HEK293 (cell line): ENCODE results near the gene AHRR.

Experiments
- CTCF ChIA-PET: fragments of 350-600 bp; formaldehyde crosslinking; extraction: SDS; loops from one replicate; lab custom pipeline; 2021; ENCODE audit warnings: antibody characterized with exemption; lab: Yijun Ruan, JAX
- POLR2A ChIA-PET: fragments of 300-600 bp; formaldehyde crosslinking; extraction: SDS; loops from one replicate; lab custom pipeline; 2020; ENCODE audit warnings: antibody characterized with exemption, inconsistent platforms; lab: Yijun Ruan, JAX
- H3K27ac ChIP-seq: fragments of 200-500 bp; sonication (Bioruptor generic); 2 replicates; pipeline ENCODE4 v1.5.1; 2014; ENCODE audit warnings: low read depth, low read length, control low read depth, inconsistent platforms; ENCODE audit errors: extremely low read depth
- H3K36me3 ChIP-seq, 2 experiments: fragments of 200-500 bp in 1 of 2; sonication (Bioruptor generic) in 1 of 2; 1 replicate in 1 of 2; 2 replicates in 1 of 2; pipeline ENCODE4 v1.5.1; 2014 to 2017; ENCODE audit warnings: inconsistent platforms in 2 of 2, low read length in 2 of 2; ENCODE audit not compliant: control insufficient read depth in 2 of 2, insufficient read depth in 1 of 2
- H3K4me1 ChIP-seq: fragments of 200-500 bp; sonication (Bioruptor generic); 2 replicates; pipeline ENCODE4 v1.5.1; 2014; ENCODE audit warnings: mild to moderate bottlenecking, low read length, inconsistent platforms; ENCODE audit not compliant: control insufficient read depth, insufficient read depth
- H3K4me3 ChIP-seq: 2 replicates; pipeline ENCODE4 v1.5.1; 2011; ENCODE audit warnings: low read depth, mild to moderate bottlenecking, control low read depth, low read length, moderate library complexity
- H3K9me3 ChIP-seq: fragments of 200-500 bp; sonication (Bioruptor generic); 2 replicates; pipeline ENCODE4 v1.5.1; 2014; ENCODE audit warnings: low read depth, low read length, inconsistent platforms; ENCODE audit not compliant: control insufficient read depth, insufficient read depth
- GLIS2 ChIP-seq: fragments of 450-650 bp; formaldehyde crosslinking; IDR thresholded peaks from 2 replicates; pipeline ENCODE4 v1.5.1; 2016; ENCODE audit warnings: missing biosample characterization, missing genetic modification characterization
- IKZF3 ChIP-seq: fragments of 450-650 bp; IDR thresholded peaks from 2 replicates; pipeline ENCODE4 v1.5.0; 2018; ENCODE audit warnings: missing biosample characterization, mild to moderate bottlenecking, missing genetic modification characterization, moderate library complexity
- KLF9 ChIP-seq: fragments of 450-650 bp; formaldehyde crosslinking; IDR thresholded peaks from 2 replicates; pipeline ENCODE4 v1.5.1; 2016; ENCODE audit warnings: missing biosample characterization, missing genetic modification characterization, low read depth
- MEIS1 ChIP-seq: sonication (generic); formaldehyde crosslinking; IDR thresholded peaks from 2 replicates; pipeline ENCODE4 v1.8.1; 2022; ENCODE audit warnings: missing genetic modification reagents, mild to moderate bottlenecking, borderline replicate concordance
- ZIC2 ChIP-seq: fragments of 450-650 bp; formaldehyde crosslinking; IDR thresholded peaks from 2 replicates; pipeline ENCODE4 v1.5.1; 2016; ENCODE audit warnings: missing biosample characterization, missing genetic modification characterization
- ZNF335 ChIP-seq: fragments of 450-650 bp; formaldehyde crosslinking; conservative IDR thresholded peaks from 2 replicates; pipeline ENCODE4 v1.5.1; 2016; ENCODE audit warnings: missing biosample characterization, missing genetic modification characterization
- ZNF366 ChIP-seq: fragments of 450-650 bp; formaldehyde crosslinking; conservative IDR thresholded peaks from 2 replicates; pipeline ENCODE4 v1.5.1; 2016; ENCODE audit warnings: missing biosample characterization, missing genetic modification characterization
- ZNF501 ChIP-seq: fragments of 450-650 bp; formaldehyde crosslinking; IDR thresholded peaks from 2 replicates; pipeline ENCODE4 v1.5.1; 2016; ENCODE audit warnings: missing biosample characterization, missing genetic modification characterization
- ZNF555 ChIP-seq: fragments of 450-650 bp; formaldehyde crosslinking; conservative IDR thresholded peaks from 2 replicates; pipeline ENCODE4 v1.5.1; 2017; ENCODE audit warnings: missing biosample characterization, mild to moderate bottlenecking, missing genetic modification characterization, inconsistent platforms
- ZNF561 ChIP-seq: fragments of 450-650 bp; IDR thresholded peaks from 2 replicates; pipeline ENCODE4 v1.5.1; 2018; ENCODE audit warnings: missing biosample characterization, missing genetic modification characterization, borderline replicate concordance
- ZNF596 ChIP-seq: fragments of 450-650 bp; IDR thresholded peaks from 2 replicates; pipeline ENCODE4 v1.5.0; 2018; ENCODE audit warnings: missing biosample characterization, mild to moderate bottlenecking, missing genetic modification characterization, moderate library complexity
- ZNF654 ChIP-seq: fragments of 450-650 bp; formaldehyde crosslinking; IDR thresholded peaks from 2 replicates; pipeline ENCODE4 v1.5.1; 2016; ENCODE audit warnings: low read depth, missing biosample characterization, missing genetic modification characterization
- ZSCAN30 ChIP-seq: fragments of 450-650 bp; IDR thresholded peaks from 2 replicates; pipeline ENCODE4 v1.5.1; 2018; ENCODE audit warnings: missing biosample characterization, mild to moderate bottlenecking, missing genetic modification characterization, moderate library complexity
- TF ChIP-seq, protein P1 (sequence below): fragments of 450-650 bp; formaldehyde crosslinking; IDR thresholded peaks from 2 replicates; pipeline ENCODE4 v1.5.0; 2017; ENCODE audit warnings: missing biosample characterization, missing genetic modification characterization, borderline replicate concordance
- TF ChIP-seq, protein P2 (sequence below): fragments of 450-650 bp; formaldehyde crosslinking; IDR thresholded peaks from 2 replicates; pipeline ENCODE4 v1.5.1; 2016; ENCODE audit warnings: missing biosample characterization, missing genetic modification characterization
- TF ChIP-seq, protein P3 (sequence below): fragments of 450-650 bp; formaldehyde crosslinking; optimal IDR thresholded peaks from 2 replicates; pipeline ENCODE3; 2016; ENCODE audit warnings: missing biosample characterization, mild to moderate bottlenecking, missing genetic modification characterization
- TF ChIP-seq, protein P4 (sequence below): fragments of 450-650 bp; formaldehyde crosslinking; IDR thresholded peaks from 2 replicates; pipeline ENCODE4 v1.5.1; 2016; ENCODE audit warnings: missing biosample characterization, missing genetic modification characterization, borderline replicate concordance
- TF ChIP-seq, protein P5 (sequence below): fragments of 450-650 bp; IDR thresholded peaks from 2 replicates; pipeline ENCODE4 v1.5.1; 2018; ENCODE audit warnings: missing biosample characterization, mild to moderate bottlenecking, missing genetic modification characterization
- TF ChIP-seq, protein P6 (sequence below): fragments of 450-650 bp; formaldehyde crosslinking; IDR thresholded peaks from 2 replicates; pipeline ENCODE4 v1.5.1; 2016; ENCODE audit warnings: missing biosample characterization, missing genetic modification characterization

AHRR gene

DNA sequence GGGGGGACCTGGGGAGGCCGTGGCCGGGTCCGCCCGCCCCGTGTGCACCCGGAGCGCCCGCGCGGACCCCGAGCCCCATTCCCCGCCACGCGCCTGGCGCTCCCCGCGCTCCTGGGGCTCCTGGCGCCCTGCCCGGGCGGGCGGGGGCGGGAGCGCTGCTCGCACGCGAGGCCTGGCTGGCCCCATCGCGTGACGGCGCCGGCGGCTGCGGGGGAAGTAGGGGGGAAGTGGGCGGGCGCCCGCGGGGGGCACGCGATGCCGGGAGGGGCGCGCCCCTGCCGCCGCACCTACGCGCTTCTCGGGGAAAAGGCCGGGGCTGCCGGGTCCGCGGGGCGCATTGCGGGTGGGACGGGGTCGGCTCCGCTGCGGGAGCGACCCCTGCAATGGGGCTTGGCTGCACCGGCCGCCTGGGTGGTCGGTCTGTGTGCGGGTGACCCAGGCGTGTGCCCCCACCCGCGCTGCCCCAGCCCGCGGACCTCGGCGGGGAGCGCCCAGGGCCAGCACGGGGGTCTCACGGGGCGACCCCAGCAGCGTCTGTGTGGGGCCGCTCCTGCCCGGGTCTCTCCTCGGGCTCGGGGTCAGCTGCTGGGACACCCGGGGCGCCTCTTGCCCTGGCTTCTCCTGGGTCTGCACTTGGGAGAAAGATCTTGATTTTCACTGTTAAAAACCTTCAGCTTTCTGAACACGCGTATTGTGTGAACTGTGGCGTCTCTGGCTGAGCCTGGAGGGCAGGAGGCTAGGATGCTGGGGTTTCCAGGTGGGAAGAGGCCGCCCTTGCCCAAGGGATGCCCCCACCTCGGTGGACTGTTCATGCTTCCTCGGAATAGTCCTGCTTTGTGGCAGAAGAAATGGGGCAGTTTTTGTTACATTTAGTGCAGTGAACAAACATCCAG is 52.4 kb downstream of the AHRR start:
- H3K27ac ChIP-seq, result peak overlapping the region; percentile 95
- H3K4me1 ChIP-seq, result peaks cover 18% of the 10 kb centered on the region
- no peaks in the 10 kb centered on the region for H3K36me3 ChIP-seq
- POLR2A ChIA-PET, result interaction anchor here (1.5 kb wide), 1 partner anchor 66 kb away, joined by 3 read pairs; no protein-coding TSS in a partner anchor
- H3K4me3 ChIP-seq, result peak overlapping the region; percentile 32
- H3K9me3 ChIP-seq, result no peaks in the 10 kb centered on the region
- CTCF ChIA-PET, result interaction anchor here (0.6 to 1.0 kb wide), 2 partner anchors 34 to 57 kb away, joined by 3 to 4 read pairs; no protein-coding TSS in a partner anchor
- TF ChIP-seq ZNF501 (tag by site-specific recombination) (no peak), KLF9 (tag by site-specific recombination) (peak; percentile 30; the same call in 1 of the 2 replicates), ZNF654 (no peak), ZNF366 (tag by site-specific recombination) (no peak), ZNF596 (tag by site-specific recombination) (peak; percentile 42; the same call in 1 of the 2 replicates), ZIC2 (peak; percentile 72), ZNF561 (tag by site-specific recombination) (0 out of 2 replicates have a peak, but pooled peaks have one; percentile 23), ZNF335 (tag by site-specific recombination) (0 out of 2 replicates have a peak, but pooled peaks have one; percentile 32), GLIS2 (peak; percentile 79), MEIS1 (CRISPR knock-in tag) (peak; percentile 59; the same call in 1 of the 2 replicates), IKZF3 (tag by site-specific recombination) (peak; percentile 81), ZNF555 (tag by site-specific recombination) (no peak), ZSCAN30 (peak; percentile 66; the same call in 1 of the 2 replicates)
- TF ChIP-seq, protein P1, sequence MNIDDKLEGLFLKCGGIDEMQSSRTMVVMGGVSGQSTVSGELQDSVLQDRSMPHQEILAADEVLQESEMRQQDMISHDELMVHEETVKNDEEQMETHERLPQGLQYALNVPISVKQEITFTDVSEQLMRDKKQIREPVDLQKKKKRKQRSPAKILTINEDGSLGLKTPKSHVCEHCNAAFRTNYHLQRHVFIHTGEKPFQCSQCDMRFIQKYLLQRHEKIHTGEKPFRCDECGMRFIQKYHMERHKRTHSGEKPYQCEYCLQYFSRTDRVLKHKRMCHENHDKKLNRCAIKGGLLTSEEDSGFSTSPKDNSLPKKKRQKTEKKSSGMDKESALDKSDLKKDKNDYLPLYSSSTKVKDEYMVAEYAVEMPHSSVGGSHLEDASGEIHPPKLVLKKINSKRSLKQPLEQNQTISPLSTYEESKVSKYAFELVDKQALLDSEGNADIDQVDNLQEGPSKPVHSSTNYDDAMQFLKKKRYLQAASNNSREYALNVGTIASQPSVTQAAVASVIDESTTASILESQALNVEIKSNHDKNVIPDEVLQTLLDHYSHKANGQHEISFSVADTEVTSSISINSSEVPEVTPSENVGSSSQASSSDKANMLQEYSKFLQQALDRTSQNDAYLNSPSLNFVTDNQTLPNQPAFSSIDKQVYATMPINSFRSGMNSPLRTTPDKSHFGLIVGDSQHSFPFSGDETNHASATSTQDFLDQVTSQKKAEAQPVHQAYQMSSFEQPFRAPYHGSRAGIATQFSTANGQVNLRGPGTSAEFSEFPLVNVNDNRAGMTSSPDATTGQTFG (tag by site-specific recombination), result no peak
- TF ChIP-seq, protein P2, sequence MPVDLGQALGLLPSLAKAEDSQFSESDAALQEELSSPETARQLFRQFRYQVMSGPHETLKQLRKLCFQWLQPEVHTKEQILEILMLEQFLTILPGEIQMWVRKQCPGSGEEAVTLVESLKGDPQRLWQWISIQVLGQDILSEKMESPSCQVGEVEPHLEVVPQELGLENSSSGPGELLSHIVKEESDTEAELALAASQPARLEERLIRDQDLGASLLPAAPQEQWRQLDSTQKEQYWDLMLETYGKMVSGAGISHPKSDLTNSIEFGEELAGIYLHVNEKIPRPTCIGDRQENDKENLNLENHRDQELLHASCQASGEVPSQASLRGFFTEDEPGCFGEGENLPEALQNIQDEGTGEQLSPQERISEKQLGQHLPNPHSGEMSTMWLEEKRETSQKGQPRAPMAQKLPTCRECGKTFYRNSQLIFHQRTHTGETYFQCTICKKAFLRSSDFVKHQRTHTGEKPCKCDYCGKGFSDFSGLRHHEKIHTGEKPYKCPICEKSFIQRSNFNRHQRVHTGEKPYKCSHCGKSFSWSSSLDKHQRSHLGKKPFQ, result peak; percentile 71; the same call in 1 of the 2 replicates
- TF ChIP-seq, protein P3, sequence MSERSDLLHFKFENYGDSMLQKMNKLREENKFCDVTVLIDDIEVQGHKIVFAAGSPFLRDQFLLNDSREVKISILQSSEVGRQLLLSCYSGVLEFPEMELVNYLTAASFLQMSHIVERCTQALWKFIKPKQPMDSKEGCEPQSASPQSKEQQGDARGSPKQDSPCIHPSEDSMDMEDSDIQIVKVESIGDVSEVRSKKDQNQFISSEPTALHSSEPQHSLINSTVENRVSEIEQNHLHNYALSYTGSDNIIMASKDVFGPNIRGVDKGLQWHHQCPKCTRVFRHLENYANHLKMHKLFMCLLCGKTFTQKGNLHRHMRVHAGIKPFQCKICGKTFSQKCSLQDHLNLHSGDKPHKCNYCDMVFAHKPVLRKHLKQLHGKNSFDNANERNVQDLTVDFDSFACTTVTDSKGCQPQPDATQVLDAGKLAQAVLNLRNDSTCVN, result peak; percentile 60
- TF ChIP-seq, protein P4, sequence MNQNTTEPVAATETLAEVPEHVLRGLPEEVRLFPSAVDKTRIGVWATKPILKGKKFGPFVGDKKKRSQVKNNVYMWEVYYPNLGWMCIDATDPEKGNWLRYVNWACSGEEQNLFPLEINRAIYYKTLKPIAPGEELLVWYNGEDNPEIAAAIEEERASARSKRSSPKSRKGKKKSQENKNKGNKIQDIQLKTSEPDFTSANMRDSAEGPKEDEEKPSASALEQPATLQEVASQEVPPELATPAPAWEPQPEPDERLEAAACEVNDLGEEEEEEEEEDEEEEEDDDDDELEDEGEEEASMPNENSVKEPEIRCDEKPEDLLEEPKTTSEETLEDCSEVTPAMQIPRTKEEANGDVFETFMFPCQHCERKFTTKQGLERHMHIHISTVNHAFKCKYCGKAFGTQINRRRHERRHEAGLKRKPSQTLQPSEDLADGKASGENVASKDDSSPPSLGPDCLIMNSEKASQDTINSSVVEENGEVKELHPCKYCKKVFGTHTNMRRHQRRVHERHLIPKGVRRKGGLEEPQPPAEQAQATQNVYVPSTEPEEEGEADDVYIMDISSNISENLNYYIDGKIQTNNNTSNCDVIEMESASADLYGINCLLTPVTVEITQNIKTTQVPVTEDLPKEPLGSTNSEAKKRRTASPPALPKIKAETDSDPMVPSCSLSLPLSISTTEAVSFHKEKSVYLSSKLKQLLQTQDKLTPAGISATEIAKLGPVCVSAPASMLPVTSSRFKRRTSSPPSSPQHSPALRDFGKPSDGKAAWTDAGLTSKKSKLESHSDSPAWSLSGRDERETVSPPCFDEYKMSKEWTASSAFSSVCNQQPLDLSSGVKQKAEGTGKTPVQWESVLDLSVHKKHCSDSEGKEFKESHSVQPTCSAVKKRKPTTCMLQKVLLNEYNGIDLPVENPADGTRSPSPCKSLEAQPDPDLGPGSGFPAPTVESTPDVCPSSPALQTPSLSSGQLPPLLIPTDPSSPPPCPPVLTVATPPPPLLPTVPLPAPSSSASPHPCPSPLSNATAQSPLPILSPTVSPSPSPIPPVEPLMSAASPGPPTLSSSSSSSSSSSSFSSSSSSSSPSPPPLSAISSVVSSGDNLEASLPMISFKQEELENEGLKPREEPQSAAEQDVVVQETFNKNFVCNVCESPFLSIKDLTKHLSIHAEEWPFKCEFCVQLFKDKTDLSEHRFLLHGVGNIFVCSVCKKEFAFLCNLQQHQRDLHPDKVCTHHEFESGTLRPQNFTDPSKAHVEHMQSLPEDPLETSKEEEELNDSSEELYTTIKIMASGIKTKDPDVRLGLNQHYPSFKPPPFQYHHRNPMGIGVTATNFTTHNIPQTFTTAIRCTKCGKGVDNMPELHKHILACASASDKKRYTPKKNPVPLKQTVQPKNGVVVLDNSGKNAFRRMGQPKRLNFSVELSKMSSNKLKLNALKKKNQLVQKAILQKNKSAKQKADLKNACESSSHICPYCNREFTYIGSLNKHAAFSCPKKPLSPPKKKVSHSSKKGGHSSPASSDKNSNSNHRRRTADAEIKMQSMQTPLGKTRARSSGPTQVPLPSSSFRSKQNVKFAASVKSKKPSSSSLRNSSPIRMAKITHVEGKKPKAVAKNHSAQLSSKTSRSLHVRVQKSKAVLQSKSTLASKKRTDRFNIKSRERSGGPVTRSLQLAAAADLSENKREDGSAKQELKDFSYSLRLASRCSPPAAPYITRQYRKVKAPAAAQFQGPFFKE (tag by site-specific recombination), result no peak
- TF ChIP-seq, protein P5, sequence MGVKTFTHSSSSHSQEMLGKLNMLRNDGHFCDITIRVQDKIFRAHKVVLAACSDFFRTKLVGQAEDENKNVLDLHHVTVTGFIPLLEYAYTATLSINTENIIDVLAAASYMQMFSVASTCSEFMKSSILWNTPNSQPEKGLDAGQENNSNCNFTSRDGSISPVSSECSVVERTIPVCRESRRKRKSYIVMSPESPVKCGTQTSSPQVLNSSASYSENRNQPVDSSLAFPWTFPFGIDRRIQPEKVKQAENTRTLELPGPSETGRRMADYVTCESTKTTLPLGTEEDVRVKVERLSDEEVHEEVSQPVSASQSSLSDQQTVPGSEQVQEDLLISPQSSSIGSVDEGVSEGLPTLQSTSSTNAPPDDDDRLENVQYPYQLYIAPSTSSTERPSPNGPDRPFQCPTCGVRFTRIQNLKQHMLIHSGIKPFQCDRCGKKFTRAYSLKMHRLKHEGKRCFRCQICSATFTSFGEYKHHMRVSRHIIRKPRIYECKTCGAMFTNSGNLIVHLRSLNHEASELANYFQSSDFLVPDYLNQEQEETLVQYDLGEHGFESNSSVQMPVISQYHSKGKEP, result 0 out of 2 replicates have a peak, but pooled peaks have one; percentile 29
- TF ChIP-seq, protein P6, sequence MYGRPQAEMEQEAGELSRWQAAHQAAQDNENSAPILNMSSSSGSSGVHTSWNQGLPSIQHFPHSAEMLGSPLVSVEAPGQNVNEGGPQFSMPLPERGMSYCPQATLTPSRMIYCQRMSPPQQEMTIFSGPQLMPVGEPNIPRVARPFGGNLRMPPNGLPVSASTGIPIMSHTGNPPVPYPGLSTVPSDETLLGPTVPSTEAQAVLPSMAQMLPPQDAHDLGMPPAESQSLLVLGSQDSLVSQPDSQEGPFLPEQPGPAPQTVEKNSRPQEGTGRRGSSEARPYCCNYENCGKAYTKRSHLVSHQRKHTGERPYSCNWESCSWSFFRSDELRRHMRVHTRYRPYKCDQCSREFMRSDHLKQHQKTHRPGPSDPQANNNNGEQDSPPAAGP (tag by site-specific recombination), result no peak
